EL (cell line): Measurements from ENCODE around the gene ZC3H6.
"Not testable (repeated sequence)": the region's sequence is repeated elsewhere in the genome, so short reads cannot be mapped to it uniquely, and the experiment has no call there.

Experiments
- DNase-seq: peaks from one replicate; pipeline ENCODE4 v3.0.0-alpha.2; 2016

The ZC3H6 gene

GRCh38 chr2:112276954-112277353, 1.6 kb downstream of the ZC3H6 start:
- DNase-seq, result no peak

DNA sequence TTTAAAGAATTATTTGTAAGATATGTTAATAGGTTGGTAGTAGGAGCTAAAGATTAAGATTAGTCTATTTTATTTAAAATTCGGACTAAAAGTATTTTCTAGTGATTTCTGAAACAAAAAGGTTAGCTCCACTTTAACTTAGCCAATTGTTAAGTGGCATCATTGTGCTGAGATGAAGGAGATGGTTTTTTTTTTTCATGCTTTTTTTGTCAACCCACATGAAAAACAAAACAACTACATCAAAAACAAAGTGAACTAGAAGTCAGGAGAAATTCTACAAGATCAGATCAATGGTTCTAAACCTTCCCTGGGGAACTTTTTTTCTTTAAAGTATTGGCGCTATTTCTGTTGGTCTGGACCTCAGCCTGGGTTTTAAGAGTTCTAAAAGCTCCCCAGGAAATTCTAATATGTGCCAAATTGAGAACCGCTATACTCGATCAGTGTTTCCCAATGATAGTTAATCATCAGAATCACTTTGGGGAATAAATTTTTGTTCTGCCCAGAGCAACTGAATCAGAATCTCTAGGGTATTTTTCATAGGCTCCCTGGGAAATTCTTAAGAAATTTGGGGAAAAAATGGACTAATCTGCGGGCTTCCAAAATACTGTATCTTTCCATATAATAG, 2.3 kb downstream of the ZC3H6 start:
- DNase-seq, result no peak

DNA sequence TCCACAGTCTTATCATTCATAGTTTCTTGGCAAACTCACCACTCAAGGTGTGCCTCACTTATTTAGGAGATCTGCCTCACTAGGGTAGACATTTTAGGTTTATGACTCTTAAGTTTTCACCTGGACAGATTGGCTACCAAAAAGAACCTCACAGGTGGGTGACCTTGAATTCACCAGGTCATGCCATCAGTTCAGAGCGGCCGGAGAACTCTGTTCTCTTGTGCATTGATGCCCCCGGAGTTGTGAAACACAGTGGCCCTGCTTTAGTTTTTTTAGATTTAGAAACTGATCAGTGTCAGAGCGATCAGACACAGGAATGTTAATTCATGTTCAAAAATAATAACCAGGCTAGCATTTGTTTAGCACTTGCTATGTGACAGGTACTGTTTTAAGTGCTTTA, 6.7 kb downstream of the ZC3H6 start:
- not testable (repeated sequence) for DNase-seq

DNA sequence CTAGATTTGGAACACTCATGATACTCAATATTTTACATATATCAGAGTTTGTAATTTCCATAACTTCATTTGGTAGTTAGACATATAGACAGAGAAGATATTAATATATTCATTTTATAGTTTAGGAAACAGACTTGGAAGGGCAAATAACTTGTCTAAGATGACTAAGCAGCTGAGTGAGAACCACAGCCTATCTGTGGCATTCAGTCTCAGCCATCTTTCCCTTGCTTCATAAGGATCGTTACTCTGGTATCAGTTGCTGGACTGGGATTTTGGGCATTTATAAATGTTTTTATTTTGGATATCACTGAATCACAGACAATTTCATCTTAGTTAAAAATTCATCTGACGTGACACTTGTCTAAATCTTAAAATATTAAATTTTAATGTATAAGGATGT, 8.1 kb downstream of the ZC3H6 start:
- DNase-seq, result not testable (repeated sequence)

DNA sequence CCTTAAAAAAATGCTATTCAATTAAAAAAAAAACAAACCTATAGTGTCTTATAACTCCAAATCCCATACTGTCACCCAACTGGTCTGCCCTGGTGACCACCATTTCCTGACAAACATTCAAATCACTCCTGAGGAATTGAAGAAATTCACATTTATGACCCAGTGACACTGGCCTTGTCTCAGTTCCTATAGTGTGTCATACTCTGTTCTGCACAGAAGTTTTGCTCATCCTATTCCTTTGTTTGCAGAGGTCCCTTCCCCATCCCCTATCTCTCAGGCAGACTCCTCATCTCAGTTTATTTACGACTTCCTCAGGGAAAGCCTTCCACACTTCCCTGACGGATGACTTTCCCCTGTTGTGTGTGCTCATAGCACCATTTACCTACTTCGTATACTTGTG, 14.7 kb downstream of the ZC3H6 start:
- DNase-seq, result peak; percentile 12

DNA sequence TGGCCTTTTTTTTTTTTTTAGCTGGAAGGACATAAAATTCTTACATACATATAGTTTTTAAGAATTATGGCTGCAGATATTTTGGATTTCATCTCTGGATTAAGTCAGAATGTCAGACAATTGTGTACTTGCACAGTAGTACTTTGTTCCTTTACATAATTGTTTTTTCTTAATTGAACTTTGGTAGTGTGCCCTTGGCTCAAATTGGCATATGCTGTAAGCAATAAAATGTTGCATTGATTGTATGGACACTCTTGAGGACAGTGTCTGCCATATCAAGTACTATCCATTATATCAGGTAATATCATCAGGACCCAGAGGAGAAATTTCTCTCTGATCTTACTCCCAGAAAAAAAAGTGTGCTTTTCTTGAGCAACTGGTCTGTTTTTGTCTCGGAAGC, 15.3 kb downstream of the ZC3H6 start:
- DNase-seq, result no peak

DNA sequence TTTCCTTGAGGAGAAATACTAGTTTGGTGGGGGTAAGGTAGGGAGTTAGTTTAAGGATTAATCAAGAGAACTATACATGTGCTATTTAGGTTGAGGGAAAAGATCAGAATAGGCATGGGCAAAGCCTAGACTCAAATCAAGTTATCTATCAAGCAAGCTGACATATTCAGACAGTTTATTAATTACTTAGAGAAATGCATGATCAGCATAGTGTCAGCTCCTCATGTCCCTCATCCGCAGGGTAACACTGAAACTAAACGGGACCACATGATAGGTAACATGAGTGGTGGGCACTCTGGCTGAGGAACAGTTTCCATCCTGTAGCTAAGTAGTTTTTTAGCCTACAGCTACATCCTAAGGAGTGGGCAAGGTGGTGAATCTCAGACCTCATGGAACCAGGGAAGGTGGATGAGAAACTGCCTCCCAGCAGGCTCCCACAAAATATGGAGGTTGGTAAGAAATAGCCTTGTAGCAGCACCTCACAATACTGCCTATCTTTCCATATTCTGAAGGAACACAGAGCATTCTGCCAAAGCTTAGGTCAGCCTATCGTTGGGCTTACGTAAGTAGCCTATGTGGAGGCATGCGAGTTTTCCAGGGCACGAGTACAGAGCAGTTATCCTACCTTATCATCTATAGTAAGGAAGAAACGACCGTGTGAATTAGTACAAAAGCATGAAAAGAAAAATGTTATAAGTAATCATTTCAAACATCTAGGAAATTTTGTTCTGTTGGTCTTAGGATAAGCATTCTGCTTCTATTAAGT, 18.4 kb downstream of the ZC3H6 start:
- no peak for DNase-seq

DNA sequence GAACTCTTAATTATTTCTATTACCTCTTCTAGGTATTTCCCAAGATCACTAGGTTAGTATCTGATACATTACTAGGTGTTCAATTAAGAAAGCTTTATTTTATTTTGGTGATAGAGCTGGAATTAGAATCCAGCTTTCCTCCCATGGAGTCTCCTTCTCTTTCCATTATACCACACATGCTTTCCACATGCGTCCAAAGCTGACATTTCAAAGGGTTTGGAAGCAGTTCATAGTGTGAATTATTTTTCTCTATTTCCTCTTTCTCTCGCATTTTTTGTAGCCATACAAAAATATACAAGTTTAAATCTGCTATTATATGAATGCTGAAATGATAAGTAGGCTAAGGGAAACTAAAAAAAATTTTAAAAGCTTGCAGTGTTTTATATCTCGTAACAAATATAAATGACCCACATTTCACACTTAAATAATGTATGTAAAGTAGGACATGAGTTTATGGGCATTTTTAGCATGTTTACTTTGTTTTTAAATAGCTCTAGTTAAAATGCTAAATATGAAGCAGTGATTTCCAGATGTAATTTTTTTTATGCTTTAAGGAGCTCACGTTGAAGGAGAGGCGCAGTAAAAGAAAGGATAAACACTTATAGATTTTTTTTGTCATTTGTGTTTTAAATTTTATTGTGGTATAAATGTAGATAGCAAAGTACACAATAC, 20.1 kb downstream of the ZC3H6 start:
- DNase-seq, result no peak

GRCh38 chr2:112296407-112296806, 21.0 kb downstream of the ZC3H6 start:
- no peak for DNase-seq

DNA sequence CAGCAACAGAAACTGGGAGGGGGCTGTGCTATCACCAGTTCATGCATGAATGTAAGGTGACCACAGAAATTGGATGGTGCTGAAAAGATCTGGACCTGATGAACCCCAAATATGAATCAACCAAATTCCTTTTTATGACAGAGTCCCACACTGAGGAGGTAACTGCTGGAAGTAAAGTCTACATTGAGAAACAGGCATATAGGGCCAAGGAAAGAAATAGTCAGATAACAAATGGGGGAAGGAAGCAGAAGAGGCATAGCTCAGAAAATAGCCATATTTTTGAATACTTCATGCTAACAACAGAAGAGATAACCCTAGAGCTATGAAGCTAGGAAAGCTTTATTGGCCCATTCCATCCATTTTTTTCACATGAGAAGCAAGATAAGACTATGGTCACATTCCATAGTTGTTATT, 25.8 kb downstream of the ZC3H6 start:
- DNase-seq, result peak; percentile 65

GRCh38 chr2:112301973-112302372, 26.6 kb downstream of the ZC3H6 start:
- no peak for DNase-seq

DNA sequence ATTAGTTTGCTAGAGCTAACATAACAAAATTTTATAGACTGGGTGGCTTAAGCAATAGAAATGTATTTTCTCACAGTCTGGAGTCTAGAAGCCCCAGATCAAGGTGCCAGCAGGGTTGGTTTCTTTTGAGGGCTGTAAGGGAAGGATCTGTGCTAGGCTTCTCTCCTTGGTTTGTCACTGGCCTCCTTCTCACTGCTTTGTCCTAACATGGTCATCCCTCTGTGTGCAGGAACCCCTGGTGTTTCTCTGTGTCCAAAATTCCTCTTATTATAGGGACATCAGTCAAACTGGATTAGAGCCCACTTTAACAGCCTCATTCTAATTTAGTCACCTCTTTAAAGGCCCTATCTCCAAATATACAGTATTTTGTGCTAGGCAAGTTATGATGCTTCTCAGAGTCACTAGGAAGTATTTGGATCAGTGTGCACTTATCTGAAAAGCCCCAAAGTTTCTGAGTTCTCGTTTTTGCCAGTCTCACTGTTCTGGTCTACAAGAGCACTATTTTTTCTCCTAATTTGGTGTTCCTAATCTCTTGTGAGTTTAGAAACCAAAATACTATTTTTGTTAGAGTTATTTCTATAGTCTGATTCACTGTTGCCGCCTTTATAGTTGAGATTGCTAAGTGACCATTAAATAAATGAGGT, 29.0 kb downstream of the ZC3H6 start:
- DNase-seq, result no peak

GRCh38 chr2:112305132-112305531, 29.7 kb downstream of the ZC3H6 start:
- DNase-seq, result no peak

- DNase-seq, result no peak
These were observed 35.5 kb downstream of the ZC3H6 start for GRCh38 chr2:112310906-112311305.

- DNase-seq, result no peak
These were observed 36.5 kb downstream of the ZC3H6 start for GRCh38 chr2:112311932-112312331.

DNA sequence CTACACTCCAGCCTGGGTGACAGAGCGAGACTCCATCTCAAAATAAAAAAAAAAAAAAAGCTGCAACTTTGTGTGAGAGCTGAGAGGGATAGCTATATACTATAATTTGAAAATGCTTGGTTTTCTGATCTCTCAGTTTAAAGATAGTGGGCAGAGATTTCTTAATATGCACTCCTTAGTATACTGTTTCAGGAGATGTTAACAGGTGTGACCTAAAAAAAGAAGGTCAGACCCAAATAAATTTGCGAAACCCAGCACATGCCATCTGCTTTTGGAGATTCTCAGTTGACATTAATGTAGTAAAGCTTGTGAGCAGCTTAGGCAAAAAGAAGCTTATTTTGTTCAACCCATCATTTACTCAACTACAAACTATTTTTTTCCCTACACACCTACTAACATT, 37.4 kb downstream of the ZC3H6 start:
- DNase-seq, result no peak

DNA sequence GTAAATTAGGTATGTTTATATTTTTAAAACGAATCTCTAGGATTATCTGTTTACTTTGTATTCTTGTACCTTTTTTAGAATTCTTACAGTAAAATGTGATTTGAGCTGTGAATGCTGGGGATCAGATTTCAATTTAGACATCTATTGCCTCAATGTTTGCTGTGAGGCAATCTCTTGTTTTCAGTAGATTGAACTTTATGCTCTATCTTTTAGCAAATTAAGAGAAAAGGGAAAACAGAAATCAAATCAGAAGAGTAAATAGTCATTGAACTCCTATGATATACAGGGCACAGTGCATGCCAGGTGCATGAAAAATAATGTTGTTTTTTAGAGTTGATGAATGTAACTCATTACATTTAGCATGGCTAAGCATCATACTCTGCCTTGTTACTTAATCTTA, 39.5 kb downstream of the ZC3H6 start:
- no peak for DNase-seq

GRCh38 chr2:112317303-112318158, 42.1 kb downstream of the ZC3H6 start:
- peak; percentile 38 for DNase-seq

DNA sequence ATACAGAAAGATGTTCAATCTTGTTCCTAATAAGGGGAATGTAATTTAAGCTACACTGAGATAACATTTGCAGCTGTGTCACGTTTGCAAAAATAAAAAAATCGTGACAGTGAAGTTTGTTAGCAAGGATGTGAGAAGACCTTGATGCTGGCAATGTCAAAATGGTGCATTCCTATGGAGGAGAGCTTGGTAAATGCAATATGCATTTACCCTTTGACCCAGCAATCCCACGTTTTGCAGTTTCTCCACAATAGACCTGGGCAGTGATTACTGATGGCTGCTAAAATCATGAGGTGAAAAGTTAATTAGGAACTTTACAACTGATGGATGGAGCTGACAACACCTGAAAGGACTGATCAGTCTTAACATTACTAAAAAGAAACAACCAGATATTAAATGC, 43.1 kb downstream of the ZC3H6 start:
- no peak for DNase-seq

DNA sequence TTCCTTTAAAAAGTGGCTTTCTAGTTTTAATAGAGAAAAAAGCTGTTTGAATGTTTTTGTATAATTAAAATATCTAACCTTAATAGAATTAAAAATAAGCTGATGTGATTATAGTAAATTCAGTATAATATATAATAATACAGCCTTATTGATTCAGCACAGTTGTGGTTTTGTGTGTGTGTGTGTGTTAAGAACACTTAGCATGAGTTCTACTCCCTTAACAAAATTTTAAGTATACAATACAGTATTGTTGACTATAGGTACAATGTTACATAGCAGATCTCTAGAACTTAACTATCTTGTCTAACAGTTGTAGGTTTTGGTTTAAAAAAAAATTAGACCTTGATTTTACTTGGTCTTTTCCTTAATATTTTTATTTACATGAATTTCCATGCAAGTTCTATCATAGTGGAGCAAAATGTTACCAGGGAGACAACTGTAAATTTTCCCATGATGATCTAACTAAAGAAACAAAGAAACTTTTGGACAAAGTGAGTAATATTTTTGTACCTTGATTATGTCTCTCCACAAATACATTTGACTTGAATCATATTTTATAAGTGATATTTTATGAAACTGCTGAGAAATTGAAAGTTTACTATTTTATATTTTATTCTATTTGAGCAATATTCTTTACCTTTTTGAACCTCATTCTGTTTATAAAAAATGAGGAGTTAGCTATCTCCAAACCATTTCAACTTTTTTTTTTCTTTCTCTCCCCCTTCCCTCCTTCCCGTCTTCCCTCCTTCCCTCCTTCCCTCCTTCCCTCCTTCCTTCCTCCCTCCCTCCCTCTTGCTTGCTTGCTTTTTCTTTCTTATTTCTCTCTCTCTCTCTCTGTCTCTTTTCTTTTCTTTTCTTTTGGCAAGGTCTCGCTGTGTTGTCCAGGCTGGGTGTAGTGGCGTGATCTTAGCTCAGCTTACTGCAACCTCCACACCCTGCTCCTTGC, 46.3 kb downstream of the ZC3H6 start:
- DNase-seq, result peak; percentile 19

GRCh38 chr2:112322919-112323318, 47.5 kb downstream of the ZC3H6 start:
- DNase-seq, result no peak
